Head of caudate nucleus (tissue), 42 donors: ENCODE data around the gene ZDHHC8.

ENCODE experiments used
- DNase-seq, 42 donors: peaks; one replicate each; pipeline versions ENCODE4 v3.0.0 to v3.0.0-alpha.2; 2020 to 2021; ENCODE audit warnings: mixed read lengths in 7 of 42
- intact Hi-C: fragments of 100-400 bp; cut with DNase I; formaldehyde crosslinking; loops from one replicate; pipeline ENCODE4 v1.15.0; 2022

ZDHHC8 gene

DNA sequence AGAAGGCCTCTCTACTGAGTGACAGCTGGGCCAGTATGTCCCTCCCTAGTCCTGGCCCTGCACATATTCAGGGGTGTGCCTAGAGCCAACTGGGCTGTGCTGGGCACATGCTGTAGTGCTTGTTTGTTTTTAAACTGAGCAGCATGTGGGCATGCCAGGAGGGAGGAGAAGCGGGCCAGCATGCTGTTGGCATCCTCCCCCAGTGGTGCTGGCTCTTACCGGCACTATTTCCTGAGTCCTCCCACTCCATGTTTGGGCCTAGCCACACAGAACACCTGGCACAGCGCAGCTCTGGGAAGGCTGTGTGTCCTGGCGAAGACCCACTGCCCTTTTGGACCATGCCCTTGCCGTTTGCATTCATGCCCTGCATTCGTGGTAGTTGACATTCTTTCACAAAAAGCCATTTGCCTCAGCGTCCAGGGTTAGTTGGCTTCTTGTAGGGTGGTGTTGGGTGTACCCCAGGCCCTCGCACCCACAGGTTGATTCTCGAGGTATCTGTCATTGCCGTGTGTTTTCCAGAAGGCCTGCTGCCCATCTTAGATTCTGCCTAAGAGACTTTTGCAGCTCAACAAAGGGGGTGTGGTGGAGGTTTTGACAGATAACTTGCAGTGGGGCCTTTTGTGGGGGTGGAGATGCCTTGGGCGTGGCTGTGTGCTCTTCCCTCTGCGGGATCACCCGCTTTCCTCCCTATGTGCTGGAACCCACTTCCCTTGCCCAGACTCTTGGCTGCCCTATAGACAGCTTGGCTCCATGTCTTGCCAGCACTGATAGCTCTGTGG is 38.0 kb upstream of the ZDHHC8 start:
- intact Hi-C loops = no loop called here
- DNase-seq = peak in 19 of 42 donors; percentile 14 to 69 (median 50)

DNA sequence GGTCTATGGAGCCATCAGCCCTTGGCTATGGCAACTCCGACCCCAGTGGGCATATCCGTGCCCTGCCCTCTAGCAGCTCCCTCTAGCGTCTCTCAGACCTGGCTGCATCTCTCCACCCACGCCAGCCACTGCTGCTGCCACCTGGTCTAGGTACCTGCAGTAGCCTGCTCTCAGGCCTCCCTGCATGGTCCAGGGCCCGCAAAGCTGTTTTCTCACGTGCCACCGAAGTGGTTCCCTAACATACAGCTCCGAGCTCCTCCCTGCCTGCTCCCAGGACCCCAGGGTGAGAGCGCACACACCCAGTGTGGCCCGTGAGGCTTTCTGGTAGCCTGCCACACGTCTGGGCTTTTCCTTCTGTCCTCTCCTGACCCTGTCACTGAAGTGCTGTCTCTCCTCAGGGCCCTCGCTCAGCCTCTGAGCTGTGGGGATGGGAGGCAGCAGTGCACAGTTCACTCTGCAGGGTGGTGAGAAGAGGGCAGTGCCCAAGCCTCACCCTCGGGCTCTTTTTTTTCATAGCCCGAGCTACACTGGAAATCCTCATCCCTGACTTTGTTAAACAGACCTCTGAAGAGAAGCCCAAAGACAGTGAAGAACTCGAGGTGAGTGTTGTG is 37.3 kb upstream of the ZDHHC8 start:
- intact Hi-C loops = no loop called here
- DNase-seq = peak in 1 of 42 donors; percentile 10

DNA sequence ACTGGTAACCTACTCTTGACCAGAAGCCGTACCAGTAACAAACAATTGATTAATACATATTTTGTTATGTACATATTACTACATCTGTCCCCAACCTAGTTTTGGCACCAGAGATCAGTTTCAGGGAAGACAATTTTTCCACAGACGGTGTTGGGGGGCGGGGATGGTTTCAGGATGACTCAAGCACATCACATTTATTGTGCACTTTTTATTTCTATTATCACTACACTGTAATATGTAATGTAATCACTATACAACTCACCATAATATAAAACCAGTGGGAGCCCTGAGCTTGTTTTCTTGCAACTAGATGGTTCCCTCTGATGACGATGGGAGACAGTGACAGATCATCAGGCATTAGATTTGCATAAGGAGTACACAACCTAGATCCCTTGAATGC is 36.1 kb upstream of the ZDHHC8 start:
- intact Hi-C loops = no loop called here
- DNase-seq = peak in 1 of 42 donors; percentile 28

DNA sequence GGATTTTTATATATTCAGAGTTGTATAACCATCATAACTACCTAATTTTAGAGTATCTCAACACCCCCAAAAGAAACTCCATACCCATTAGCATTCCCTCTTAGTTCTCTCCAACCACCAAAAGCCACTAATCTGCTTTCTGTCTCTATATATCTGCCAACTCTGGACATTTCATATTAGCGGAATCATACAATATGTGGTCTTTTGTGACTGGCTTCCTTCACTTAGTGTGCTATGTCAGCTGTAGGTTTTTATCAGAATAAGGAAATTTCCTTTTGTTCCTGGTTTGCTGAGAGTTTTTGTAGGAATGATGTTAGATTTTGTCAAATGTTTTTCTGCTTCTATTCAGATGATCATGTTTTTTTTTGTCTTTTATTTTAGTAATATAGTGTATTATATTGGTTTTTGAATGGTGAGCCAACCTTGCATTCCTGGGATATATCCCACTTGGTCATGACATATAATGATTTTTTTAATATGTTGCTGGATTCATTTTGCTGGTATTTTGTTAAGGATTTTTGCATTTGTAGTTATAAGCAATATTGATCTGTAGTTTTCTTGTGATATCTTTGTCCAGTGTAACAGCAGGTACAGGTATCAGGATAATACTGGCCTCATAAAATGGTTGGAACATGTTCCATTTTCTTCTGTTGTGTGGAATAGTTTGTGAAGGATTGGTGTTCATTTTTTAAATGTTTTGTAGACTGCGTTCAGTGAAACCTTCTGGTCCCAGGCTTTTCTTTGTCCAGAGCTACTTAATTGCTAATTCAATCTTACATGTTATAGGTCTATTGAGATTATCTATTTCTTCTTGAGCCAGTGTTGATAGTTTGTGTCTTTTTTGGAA is 34.8 kb upstream of the ZDHHC8 start:
- no peak for DNase-seq
- intact Hi-C loops = no loop called here

DNA sequence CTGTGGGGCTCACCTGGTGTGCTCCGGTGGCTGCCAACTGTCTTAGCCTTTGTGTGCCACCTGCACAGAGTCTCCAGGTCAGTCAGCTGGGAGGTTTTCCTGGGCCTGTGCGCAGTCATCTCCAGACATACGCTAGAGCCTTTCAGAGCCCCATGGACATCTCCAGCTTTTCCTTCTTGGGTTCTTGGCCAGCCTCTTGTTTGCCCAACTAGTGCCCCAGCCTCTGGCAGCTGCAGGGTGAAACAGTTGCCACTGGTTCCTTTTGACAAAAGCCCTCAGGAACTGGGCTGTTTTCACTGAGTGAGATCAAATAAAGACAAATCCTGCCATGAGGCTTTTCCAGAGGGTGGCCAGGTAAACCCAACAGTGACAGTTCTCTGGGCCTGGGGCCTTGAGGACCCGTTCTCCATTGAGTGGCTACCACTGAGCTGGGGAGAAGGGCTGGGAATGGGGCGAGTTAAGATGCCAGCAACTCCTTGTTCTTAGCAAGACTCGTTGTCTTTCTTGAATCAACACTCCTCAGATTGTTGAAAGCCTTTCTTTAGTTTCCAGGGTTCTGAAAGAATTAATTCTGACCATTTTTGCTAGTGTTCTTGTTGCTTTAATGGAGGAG is 32.4 kb upstream of the ZDHHC8 start:
- intact Hi-C loops = no loop called here
- no peak for DNase-seq

DNA sequence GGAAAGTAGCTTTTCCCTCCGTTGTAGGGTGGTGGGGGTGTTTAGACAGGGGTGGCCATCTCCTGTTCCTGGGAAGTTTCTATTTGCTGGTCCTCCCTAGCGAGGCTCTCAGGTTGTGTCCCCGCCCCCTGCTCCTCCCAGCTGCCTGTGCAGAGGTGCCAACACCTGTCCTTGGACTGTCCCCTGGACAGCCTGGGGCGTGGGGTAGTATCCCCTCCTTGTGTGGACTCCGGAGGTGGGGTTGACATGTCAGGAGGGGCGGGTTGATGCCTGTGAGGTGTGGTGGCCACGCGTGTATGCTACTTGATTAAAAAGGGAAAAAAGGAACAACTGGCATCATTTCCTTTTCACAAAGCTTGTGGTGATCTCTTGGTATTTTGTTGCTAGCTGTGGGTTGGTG is 30.0 kb upstream of the ZDHHC8 start:
- DNase-seq = no peak
- intact Hi-C loops = no loop called here

DNA sequence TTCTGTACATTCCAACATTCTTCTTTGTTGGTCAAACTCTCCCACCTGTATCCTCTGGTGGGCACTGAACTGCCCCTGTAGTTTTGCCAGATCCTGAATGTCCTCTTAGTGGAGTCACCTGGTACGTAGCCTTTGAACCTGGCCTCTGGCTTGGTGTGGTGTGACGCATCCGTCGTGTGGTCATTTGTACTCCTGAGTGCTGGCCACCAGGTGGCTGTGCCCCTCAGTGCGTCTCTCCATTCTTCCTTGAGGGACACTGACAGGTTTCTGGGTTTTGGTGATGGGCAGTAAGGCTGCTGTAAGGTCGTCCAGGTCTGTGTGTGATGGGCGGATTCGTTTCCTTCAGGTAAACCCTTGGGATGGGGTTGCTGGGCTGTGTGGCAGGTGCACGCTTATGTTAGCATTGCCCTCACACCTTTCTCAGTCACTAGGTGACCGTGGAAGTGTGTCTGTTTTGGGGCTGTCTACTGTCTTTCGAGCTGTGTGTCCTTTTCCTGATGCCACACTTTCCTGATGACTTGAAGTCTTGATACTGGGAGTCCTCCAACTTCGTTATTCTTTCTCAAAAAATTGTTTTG is 29.3 kb upstream of the ZDHHC8 start:
- intact Hi-C loops = no loop called here
- DNase-seq = no peak

DNA sequence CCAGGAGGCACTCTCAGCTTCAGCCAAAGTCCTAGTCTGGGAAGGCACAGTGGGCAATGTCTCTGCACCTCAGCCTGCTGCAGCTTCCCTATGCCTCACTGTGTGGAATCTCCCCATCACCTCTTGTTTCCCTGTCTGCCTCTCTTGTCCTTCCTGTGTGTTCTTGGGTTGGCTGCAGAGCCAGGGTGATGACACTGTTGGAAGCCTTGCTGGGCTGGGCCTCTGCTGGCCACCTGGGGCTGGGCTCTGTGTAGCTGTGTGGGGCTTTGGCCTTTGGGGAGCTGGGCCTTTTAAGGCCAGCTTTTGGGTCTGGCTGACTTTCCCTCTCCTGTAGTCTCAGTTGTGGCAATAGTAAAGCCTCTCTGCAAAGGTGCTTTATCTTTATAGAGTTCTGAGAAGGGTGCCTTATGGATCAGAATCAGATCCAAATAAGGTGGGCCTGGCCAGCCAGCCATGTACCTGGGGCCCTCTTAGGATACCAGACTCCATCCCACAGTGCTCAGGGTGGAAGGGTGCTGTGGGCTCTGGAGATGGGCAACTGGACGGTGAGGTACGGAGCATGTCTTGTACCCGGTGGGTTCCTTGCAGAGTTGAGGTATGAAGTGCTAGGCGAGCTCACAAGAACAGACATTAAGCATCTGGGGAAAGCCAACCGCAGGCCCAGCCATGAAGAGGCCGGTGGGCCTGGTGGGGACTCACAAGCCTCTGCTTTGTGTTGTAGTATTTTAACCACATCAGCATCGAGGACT is 26.0 kb upstream of the ZDHHC8 start:
- intact Hi-C loops = no loop called here
- no peak for DNase-seq

DNA sequence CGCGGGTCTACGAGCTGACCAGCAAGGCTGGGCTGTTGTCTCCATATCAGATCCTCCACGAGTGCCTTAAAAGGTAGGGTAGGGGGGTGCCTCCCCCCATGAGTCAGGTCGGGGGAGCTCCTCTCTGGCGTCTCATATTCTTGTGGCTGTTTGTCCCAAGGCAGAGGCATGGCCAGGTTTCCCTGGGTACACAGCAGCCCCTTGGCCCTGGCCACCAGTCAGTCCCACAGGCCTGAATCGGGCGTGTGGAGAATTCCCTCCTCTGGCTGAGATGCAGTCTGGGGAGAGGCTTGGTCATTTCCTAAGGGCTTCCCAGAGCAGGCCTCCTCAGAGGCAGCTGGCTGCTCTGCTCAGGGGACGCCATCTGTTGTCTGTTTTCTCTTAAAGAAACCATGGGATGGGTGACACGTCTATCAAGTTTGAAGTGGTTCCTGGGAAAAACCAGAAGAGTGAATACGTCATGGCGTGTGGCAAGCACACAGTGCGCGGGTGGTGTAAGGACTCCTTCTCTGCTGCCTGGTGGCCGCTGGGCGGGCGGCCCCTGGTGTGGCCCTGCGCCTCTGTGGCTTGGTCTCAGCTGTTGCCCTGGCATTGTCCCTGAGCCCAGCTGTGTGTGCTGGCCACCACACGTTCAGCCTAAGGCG is 25.3 kb upstream of the ZDHHC8 start:
- intact Hi-C loops = no loop called here
- peak in 4 of 42 donors; percentile 33 to 58 (median 44) for DNase-seq

DNA sequence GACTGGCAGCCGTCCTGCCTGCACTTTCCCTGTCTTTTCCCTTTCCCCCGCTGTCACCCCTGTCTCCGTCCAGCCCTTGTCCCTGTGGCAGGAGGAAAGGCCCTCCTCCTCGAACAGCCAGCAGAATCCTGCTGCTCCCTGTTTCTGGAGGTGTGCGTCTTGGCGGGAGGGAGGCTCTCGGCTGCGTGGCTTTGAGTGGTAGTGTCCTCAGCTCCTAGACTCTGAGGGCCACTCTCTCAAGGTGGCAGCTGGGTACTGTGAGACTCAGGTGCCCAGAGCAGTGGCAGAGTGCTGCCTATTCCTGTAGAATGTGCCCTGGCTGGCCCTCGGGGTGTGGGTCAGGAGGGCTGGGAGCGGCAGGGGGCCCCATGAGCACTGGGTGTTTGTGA is 24.8 kb upstream of the ZDHHC8 start:
- no peak for DNase-seq
- intact Hi-C loops = no loop called here

DNA sequence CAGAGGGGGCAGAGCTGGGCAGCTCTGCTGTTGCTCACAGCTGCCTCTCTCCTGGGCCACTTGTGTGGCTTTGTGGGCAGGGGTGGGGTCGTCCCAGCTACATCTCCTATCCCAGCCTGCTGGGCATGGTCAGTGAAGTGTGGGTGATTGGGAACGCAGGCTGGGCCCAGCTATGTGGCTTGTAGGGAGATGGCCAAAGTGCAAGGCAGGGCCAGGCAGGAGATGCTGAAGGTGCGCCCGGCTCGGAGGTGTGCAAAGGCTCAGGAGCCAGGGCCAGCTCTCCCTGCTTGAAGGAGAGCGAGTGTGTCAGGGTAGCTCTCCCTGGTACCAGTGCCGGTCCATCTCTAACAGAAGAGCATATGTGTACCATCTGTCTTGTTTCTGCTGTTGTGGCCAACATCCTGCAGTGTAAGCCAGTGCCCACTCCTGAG is 24.1 kb upstream of the ZDHHC8 start:
- intact Hi-C loops = no loop called here
- no peak for DNase-seq

DNA sequence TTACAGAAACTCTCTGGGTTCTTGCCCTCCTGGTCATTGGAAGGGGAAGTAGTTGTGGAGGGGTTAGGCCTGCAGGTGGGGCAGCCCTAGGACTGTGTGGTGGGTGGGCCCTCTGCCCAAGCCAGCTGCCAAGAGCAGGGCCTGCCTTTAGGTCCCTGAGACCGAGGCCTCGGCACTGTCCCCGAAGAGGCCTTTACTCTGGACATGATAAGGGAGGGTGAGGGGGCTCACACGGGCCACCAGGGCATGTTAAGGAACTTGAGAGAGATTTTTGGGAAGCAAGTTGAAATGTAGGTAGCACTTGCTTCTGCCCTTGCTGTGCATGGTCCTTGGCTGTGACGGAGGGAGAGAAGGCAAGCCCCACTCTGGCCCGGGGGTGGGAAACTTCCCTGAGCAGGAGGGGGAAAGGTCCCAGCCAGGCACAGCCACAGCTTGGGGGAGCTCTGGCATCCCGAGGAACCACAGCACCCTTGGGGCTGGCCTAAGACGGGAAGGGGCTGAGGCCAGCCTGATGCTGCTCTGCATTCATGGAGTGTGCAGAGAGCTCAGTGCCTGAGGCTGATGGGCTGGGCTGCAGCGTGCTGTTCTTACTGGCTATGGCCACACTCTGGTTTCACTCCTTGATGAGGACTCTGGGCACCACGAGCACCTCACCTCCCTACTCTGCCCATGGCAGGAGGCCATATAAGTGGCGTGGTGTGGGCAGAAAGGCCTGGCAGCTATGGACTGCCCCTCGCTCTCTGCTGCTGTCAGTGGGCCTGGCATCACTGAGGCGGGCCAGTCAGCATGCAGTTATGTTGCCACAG is 23.4 kb upstream of the ZDHHC8 start:
- intact Hi-C loops = no loop called here
- DNase-seq = peak in 1 of 42 donors; percentile 37

DNA sequence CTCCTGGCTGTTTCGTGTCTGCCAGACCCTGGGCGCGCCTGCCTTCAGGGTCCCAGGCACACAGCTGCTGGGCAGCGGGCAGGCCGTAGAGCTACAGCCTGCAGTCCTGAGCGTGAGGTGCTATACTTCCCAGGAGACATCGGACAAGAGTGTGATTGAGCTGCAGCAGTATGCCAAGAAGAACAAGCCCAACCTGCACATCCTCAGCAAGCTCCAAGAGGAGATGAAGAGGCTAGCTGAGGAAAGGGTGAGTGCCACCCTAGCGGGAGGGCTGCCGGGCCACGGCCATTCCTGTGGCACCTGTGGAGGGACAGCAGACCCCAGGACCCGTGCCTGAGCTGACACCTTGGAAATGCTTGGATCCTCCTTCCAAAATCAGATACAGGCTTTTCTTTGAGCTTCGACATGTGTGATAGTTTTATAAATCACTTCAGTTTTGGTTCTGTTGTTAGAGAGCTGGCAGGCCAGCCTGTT is 22.8 kb upstream of the ZDHHC8 start:
- intact Hi-C loops = no loop called here
- DNase-seq = no peak

DNA sequence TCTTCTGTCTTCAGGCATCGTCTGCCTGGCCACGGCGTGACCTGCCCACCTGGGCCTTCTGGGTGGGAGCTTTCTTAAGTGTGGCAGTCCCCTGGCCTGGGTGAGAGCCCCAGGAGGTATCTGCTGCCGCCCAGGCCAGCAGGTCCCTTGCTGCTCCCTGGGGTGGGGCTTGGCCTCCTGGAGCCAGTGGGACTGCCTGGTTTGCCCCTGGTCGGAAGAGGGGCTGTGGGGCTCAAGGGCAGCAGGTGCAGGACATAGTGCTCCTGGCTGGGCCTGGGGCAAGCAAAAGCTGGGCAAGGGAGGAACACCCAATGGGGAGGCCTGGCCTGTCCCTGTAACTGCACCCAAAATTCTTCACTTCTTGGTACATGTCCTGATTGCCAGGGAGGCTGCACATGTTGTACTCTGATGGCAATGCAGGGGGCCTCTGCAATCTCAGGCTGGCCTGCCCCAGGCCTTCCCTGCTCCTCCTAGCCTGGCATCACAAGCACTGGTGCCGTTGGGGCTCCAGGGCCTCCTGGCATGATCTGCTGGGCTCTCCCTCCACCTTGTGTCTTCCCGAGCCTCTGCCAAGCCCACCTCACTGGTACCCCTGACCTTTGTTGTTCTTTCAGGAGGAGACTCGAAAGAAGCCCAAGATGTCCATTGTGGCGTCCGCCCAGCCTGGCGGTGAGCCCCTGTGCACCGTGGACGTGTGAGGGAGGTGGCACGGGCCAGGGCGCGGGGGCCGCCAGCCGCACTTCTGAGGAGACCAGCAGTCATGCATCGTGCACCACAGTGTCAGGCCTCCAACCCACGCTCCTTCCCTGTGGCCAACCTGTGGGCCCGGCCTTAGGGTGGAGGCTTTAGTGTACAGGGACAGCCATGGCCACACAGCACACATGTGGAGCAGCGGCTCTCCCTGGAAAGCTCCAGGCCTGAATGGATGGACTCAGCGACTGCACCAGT is 21.9 kb upstream of the ZDHHC8 start:
- DNase-seq = no peak
- intact Hi-C loops = no loop called here

DNA sequence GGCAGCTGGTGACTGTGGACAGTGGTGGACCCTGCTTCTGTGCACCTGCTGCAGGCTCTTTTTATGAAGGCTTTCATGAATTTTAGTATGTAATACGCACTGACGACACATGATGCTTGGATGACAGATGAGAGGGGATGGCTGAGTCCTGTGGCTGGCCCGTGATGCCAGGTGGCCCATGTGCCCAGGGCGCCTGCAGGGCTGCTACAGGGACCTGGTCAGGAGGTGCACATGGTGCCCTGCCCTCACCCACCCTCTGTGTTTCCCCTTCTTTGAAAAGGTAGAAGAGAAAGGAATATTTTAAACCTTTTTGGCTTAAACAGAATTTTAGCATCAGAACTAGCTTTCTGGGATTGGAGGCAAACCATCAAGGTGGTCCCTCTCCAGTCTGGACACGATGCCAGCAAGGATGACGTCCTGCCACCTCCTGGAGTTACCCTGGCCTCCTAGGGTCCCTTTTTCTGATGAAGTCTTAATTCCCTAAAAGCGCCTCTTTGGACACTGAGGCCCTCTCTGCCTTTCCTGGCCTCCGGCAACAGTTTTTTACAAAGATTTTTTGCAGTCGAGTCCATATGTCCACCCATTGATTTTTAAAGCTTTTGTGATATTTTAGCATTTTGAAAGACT is 21.1 kb upstream of the ZDHHC8 start:
- intact Hi-C loops = no loop called here
- DNase-seq = no peak
